DMS114 treated with DMSO at 0.1 percent for 48 hours (cell line): ENCODE results near the gene CPA1.

Experiments used
- DNase-seq: peaks from one replicate; lab custom pipeline; 2025; ENCODE audit not compliant: unreplicated experiment; lab: John Stamatoyannopoulos, UW

The CPA1 gene

DNA sequence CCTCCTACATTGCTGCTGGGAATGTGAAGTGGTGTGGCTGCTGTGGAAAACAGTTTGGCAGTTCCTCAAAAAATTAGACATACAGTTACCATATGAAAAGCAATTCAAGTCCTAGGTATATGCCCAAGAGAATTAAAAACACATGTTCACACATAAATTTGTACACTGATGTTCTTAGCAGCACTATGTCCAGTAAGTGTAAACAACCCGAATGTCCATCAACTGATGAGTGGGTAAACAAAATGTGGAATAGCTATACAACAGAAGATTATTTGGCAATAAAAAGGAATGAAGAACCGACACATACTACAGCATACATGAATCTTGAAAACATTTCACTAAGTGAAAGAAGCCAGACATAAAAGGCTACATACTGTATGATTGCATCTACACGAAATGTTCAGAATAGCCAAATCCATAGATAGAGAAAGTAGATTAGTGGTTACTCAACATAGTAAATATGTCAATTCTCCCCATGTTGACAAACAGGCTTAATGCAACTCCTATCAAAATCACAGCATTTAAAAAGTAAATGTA, 43.3 kb downstream of the CPA1 start:
- DNase-seq, result no peak

DNA sequence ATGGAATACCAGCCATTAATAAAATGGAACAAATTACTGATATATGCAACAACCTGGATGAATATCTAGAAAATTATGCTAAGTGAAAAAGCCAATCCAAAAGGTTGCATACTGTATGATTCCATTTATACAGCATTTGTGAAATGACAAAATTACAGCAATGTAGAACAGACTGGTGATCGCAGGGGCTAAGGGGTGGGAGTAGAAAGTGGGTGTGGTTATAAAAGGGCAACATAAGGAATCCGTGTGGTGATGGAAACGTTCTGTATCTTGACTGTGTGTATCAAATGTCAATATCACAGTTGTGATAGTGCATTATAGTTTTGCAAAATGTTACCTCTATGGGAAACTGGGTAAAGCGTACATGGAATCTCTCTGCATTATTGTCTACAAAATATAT, 45.5 kb downstream of the CPA1 start:
- DNase-seq, result no peak

DNA sequence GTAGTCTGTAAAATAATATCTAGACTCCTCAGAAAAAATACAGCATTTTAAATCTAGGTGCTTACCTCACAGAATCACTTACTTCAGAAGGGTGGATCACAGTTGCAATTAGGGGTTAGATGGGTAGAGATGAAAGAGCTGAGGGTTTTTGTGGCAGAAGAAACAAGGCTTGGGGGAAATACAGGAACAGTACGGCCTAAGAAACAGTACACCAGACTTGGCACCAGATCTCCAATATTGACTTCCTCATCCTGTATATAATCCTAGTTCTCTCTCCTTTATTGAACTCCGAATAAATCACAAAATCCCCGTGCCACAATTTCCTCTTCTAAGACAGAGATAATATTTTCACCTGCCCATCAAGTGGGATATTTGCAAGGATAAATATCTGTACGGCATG, 46.3 kb downstream of the CPA1 start:
- no peak for DNase-seq

DNA sequence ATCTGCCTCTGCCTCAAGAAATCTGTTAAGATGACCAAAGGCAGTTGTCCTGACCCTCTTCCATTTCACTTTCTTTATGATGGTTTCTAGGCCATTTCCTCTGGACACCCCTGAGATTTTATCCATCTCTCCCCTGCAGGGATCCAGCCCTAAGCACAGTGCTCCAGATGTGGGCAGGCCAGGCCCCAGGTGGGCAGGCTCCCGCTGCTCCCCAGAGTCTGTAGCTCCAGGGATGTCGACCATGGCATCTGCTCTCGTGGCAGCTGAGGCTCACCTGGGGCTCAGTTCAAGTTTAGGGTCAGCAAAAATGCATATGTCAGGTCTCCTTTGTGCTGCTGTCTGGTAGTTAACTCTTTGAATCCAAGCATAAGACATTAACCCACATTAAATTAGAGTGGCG, 48.7 kb downstream of the CPA1 start:
- no peak for DNase-seq

DNA sequence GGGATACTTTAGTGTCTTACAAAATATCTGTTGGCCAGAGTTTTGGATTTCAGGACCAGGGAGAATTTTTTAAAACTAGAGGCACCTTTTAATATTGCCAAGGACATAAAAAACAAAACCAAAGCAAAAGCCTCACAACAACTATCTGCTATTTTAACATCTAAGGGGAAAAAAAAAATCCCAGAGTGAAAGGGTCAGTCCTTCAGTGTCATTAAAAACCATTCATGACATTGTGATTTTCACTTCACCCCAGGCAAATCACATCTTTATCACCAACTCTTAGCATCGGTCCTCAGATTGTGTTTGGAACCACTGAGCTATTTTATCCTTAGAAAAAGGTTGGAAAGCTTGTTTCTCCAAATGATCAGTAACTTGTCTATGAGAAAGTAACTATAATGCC, 49.8 kb downstream of the CPA1 start:
- no peak for DNase-seq

DNA sequence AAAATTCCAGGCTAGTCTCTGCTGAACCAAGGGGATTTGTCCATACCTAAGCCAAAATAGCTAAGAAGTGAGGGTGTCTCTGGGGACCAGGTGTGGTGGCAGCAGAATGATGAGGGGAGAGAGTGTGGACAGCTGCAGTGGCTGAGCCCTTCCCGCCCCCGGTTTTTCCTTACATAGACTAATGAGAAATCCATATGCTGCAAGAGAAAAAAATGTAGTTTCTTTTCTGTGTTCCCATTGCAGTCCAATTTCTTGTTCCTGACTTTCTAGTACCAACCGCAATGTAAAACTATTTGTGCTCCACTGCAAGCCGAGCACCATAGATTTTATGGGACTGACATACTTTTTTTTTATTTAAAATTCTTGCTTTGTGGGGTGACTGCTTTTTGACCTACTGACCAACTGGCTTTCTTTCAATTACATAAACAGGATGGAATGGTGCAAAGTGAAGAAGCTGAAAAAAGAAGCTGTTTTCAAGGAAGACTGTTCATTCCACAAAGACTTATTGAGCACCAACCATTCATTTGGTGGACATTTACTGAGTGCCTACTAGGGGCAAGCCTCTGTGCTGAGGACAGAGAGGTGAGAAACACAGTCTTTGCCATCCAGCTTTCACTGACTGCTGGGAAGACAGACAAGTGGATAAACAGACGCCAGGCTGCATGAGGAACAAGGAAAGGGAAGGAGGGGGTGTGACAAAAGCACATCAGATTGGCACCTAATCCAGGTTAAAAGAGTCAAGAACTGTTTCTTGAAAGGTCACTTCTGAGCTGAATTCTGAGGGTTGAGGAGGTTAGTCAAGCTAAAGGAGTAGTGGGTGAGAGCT, 50.8 kb downstream of the CPA1 start:
- DNase-seq, result no peak

DNA sequence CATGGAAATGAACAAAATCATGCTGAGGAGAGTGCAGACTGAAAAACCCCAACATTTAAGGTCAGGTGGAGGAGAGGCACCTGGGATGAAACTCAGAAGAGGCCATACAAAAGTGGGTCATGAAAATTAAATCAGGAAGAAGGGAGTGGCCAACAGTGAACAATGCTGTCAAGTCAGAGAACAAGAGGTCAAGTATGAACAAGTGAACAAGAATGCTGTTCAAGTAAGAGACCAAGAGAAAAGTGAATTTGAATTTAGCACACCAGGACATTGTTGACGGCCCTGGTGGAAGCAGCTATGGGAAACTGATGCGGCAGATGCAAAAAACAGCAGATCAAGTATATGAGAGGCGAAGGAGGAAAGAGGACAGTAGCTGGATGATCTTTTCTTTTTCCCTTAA, 52.6 kb downstream of the CPA1 start:
- no peak for DNase-seq

DNA sequence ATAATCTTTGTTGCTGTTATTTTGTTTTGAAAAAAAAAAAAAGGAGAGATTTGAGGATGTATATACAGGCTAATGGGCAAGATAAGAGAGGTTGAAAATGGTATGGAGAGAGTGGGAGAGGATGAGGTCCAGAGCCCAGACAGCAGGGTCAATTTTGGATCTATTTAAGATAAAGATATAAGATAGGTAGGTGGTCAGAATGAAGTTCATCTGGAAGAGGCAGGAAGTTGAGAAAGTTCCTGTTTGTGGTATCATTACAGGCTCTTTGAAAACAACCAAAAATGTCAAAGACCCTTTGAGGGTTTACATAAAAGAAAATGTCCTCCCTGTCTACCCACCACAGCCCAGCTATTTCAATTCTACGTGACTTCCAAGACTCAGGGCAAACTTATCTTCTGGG, 53.0 kb downstream of the CPA1 start:
- DNase-seq, result no peak

DNA sequence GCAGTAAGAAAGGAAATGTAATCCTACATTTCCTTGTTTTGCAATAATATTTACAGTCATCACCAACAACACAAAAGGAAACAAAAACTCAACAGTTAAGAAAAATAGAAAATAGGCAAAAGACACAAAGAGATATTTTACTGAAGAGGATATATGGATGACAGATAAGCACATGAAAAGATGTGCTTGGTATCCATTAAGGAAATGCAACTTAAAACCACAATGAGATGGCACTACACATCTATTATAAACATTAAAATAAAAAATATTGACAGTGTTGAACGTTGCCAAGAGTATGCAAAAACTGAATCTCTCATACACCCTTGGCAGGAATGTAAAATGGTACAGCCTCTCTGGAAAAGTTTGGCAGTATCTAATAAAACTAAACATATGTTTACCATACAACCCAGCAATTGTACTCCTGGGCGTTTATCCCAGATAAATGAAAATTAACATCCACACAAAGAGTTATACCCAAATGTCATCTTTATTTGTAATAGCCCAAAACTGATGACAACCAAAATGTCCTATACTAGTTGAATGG, 55.1 kb downstream of the CPA1 start:
- DNase-seq, result no peak

DNA sequence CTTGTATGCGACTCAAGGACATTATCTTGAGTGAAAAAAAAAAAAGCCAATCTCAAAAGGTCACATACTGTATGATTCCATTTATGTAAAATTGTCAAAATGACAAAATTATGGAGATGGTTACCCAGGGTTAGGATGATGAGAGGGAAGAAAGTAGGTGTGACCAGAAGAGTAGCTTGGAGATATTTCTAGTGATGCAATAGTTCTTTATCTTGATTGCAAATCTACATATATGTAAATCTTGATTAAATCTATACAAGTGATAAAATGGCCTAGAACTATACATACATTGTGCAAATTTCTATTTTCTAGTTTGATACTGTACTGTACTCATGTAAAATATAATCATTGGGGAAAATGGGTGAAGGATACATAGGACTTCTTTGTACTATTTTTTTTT, 56.0 kb downstream of the CPA1 start:
- DNase-seq, result no peak
